GM12878 (cell line): ENCODE results near the gene LDLRAD4. TPM values are rescaled to one million over a fixed set of nuclear protein-coding genes. Genes with fewer than 3 reads are reported as not detected.

ENCODE experiments used
- ATAC-seq: fragments of 200-7000 bp; cut with Tn5 transposase; 3 replicates; pipeline ENCODE4 v1.9.1; 2020; ENCODE audit warnings: mild to moderate bottlenecking, moderate library complexity
- BruUV-seq: library from RNA; stranded (reverse); fragments of 400-500 nt; replicated peaks from 2 replicates; lab custom pipeline; 2021; lab: Mats Ljungman, UMichigan
- CTCF ChIA-PET: fragments of 300-600 bp; sonication (Branson Sonifier 250); formaldehyde crosslinking; extraction: SDS; loops from one replicate; lab custom pipeline; 2021; ENCODE audit warnings: inconsistent platforms; lab: Yijun Ruan, JAX
- POLR2A ChIA-PET: fragments of 350-600 bp; formaldehyde crosslinking; extraction: SDS; loops from one replicate; lab custom pipeline; 2021; ENCODE audit warnings: inconsistent platforms; lab: Charles Lee
- RAD21 ChIA-PET: fragments of 300-600 bp; sonication (Branson Sonifier 250); formaldehyde crosslinking; loops from one replicate; lab custom pipeline; 2023; ENCODE audit warnings: antibody characterized with exemption; ENCODE audit not compliant: unreplicated experiment; lab: Charles Lee
- SMC1A ChIA-PET: fragments of 300-600 bp; sonication (Branson Sonifier 250); formaldehyde crosslinking; loops from one replicate; lab custom pipeline; 2023; ENCODE audit not compliant: unreplicated experiment, uncharacterized antibody; lab: Charles Lee
- DNase-seq: peaks from one replicate; pipeline ENCODE4 v3.0.0-alpha.2; 2011; ENCODE audit warnings: low read depth, low spot score
- FAIRE-seq: peaks from 3 replicates; lab custom pipeline; 2011; peaks lifted over from hg19 to GRCh38; lab: Jason Lieb, UNC
- H2AFZ ChIP-seq: 2 replicates; pipeline ENCODE4 v1.6.0; 2011; ENCODE audit warnings: low read depth, low read length, control low read depth; ENCODE audit not compliant: control insufficient read depth
- H3K27ac ChIP-seq: 2 replicates; pipeline ENCODE4 v1.5.1; 2011; ENCODE audit warnings: control low read depth; ENCODE audit not compliant: control insufficient read depth, insufficient read depth
- H3K27me3 ChIP-seq, 2 experiments: replicated peaks in 1 of 2; 2 replicates each; pipeline versions ENCODE4 v1.6.0 to v1.6.1; 2011; ENCODE audit warnings: low read length in 1 of 2; ENCODE audit not compliant: control insufficient read depth in 2 of 2, insufficient read depth in 2 of 2
- H3K36me3 ChIP-seq, 2 experiments: 2 replicates each; pipeline ENCODE4 v1.5.1; 2011; ENCODE audit warnings: low read length in 1 of 2; ENCODE audit not compliant: control insufficient read depth in 2 of 2, insufficient read depth in 2 of 2
- H3K4me1 ChIP-seq: 2 replicates; pipeline ENCODE4 v1.6.1; 2011; ENCODE audit warnings: mild to moderate bottlenecking, low read length, moderate library complexity, mixed read lengths; ENCODE audit not compliant: control insufficient read depth, insufficient read depth
- H3K4me2 ChIP-seq: 2 replicates; pipeline ENCODE4 v1.6.0; 2011; ENCODE audit warnings: control low read depth; ENCODE audit not compliant: control insufficient read depth, insufficient read depth
- H3K4me3 ChIP-seq: fragments of 200-600 bp; sonication (generic); 2 replicates; pipeline ENCODE4 v1.5.1; 2016
- H3K79me2 ChIP-seq: 2 replicates; pipeline ENCODE4 v1.6.0; 2011; ENCODE audit warnings: low read length; ENCODE audit not compliant: control insufficient read depth, insufficient read depth
- H3K9ac ChIP-seq: 2 replicates; pipeline ENCODE4 v1.8.0; 2011; ENCODE audit warnings: low read length, control low read depth, mixed read lengths; ENCODE audit not compliant: control insufficient read depth, insufficient read depth
- H3K9me3 ChIP-seq: replicated peaks from 3 replicates; pipeline ENCODE4 v1.5.1; 2011; ENCODE audit warnings: mild to moderate bottlenecking, low read length; ENCODE audit not compliant: control insufficient read depth, insufficient read depth
- H4K20me1 ChIP-seq: 2 replicates; pipeline ENCODE4 v1.6.0; 2011; ENCODE audit not compliant: control insufficient read depth, insufficient read depth
- BCL11A ChIP-seq: IDR thresholded peaks from 2 replicates; pipeline ENCODE4 v1.6.1; 2011; ENCODE audit warnings: low read depth, low read length
- BMI1 ChIP-seq: fragments of 450-650 bp; IDR thresholded peaks from 2 replicates; pipeline ENCODE4 v1.6.1; 2016; ENCODE audit warnings: mild to moderate bottlenecking, moderate library complexity, borderline replicate concordance
- CHD1 ChIP-seq: IDR thresholded peaks from 2 replicates; pipeline ENCODE4 v1.6.1; 2012; ENCODE audit warnings: low read depth, low read length, improper control_type of control experiment
- FOS ChIP-seq: IDR thresholded peaks from 3 replicates; pipeline ENCODE4 v1.6.1; 2011; ENCODE audit warnings: borderline replicate concordance; ENCODE audit not compliant: insufficient read length; ENCODE audit errors: extremely low read depth
- IKZF1 ChIP-seq: fragments of 450-650 bp; conservative IDR thresholded peaks from 2 replicates; pipeline ENCODE4 v1.6.1; 2017; ENCODE audit warnings: antibody characterized with exemption, mild to moderate bottlenecking
- MAX ChIP-seq: IDR thresholded peaks from 2 replicates; pipeline ENCODE4 v1.6.1; 2012; ENCODE audit warnings: low read depth, low read length, improper control_type of control experiment
- NFYB ChIP-seq: IDR thresholded peaks from 2 replicates; pipeline ENCODE4 v1.6.1; 2011; ENCODE audit warnings: low read depth, mild to moderate bottlenecking, low read length, improper control_type of control experiment, moderate library complexity; ENCODE audit not compliant: insufficient read depth
- PAX8 ChIP-seq: fragments of 450-650 bp; IDR thresholded peaks from 2 replicates; pipeline ENCODE4 v1.6.1; 2017; ENCODE audit warnings: mild to moderate bottlenecking, moderate library complexity
- RUNX3 ChIP-seq: IDR thresholded peaks from 2 replicates; pipeline ENCODE4 v1.6.1; 2012; ENCODE audit warnings: low read length, inconsistent platforms
- SPI1 ChIP-seq: IDR thresholded peaks from 2 replicates; pipeline ENCODE4 v1.6.1; 2011; ENCODE audit warnings: low read depth, mild to moderate bottlenecking, low read length, moderate library complexity, borderline replicate concordance; ENCODE audit not compliant: insufficient read depth
- TAF1 ChIP-seq: IDR thresholded peaks from 2 replicates; pipeline ENCODE4 v1.6.1; 2011; ENCODE audit warnings: mild to moderate bottlenecking, low read depth, low read length, borderline replicate concordance
- ZNF217 ChIP-seq: fragments of 450-650 bp; IDR thresholded peaks from 2 replicates; pipeline ENCODE4 v1.6.1; 2017; ENCODE audit warnings: antibody characterized with exemption, mild to moderate bottlenecking
- WGBS: methylation state at CpG from one replicate; pipeline ENCODE4 v1.1.6; 2016; ENCODE audit warnings: low lambda C conversion rate; ENCODE audit not compliant: insufficient replicate concordance, insufficient coverage; ENCODE audit errors: missing lambda C conversion rate; 5-methylcytosine and 5-hydroxymethylcytosine counted together
- in situ Hi-C: fragments of 300-500 bp; cut with MboI; formaldehyde crosslinking; loops from 9 replicates; pipeline ENCODE4 v1.14.3; 2018; ENCODE audit warnings: mixed read lengths
- intact Hi-C: fragments of 100-400 bp; cut with micrococcal nuclease; formaldehyde crosslinking; loops from one replicate; pipeline ENCODE4 v1.14.2; 2022; ENCODE audit not compliant: unreplicated experiment
- polyA plus RNA-seq, 11 experiments: library from polyadenylated mRNA; depleted of rRNA in 4 of 11; unstranded in 6 of 11; stranded (reverse) in 5 of 11; fragments of >200 nt; fragmentation: Nextera tagmentation in 4 of 11; fragmentation: Illumina TruSeq in 1 of 11; extraction: Ambion mirVana in 4 of 11; extraction: Trizol in 1 of 11; gene quantifications; 1 replicate in 1 of 11; 2 replicates in 10 of 11; pipeline versions ENCODE4 v1.2.1 to v1.2.3, GENCODE V29; 2011 to 2016; ENCODE audit warnings: inconsistent platforms in 2 of 11, missing spikeins in 2 of 11, low read depth in 1 of 11
- total RNA-seq, 4 experiments: library from RNA; depleted of rRNA in 3 of 4; stranded (reverse); fragments of >200 nt in 3 of 4; fragmentation: Illumina TruSeq in 1 of 4; extraction: Trizol in 1 of 4; gene quantifications; 2 replicates each; pipeline versions ENCODE4 v1.2.1 to v1.2.3, GENCODE V29; 2013 to 2021
- TF ChIP-seq, protein P1 (sequence below): fragments of 150-350 bp; IDR thresholded peaks from 2 replicates; pipeline ENCODE4 v1.6.1; 2016; ENCODE audit warnings: low read depth, low read length
- TF ChIP-seq, protein P2 (sequence below): IDR thresholded peaks from 2 replicates; pipeline ENCODE4 v1.6.1; 2011; ENCODE audit warnings: low read depth, low read length, improper control_type of control experiment, borderline replicate concordance
- TF ChIP-seq, protein P3 (sequence below): IDR thresholded peaks from 2 replicates; pipeline ENCODE4 v1.6.1; 2011; ENCODE audit warnings: borderline replicate concordance, low read depth, mild to moderate bottlenecking, moderate library complexity, mixed read lengths, low read length; ENCODE audit not compliant: insufficient read depth; ENCODE audit errors: extremely low read length

Gene LDLRAD4
- total and polyA plus RNA-seq, 10 of the 15 experiments (the other 5 are each of a cell fraction or from before 2014, with no cell fraction given), result 2.7 to 16.8 (median 11.2) TPM

GRCh38 chr18:13635046-13635445 lies 416.5 kb downstream of the LDLRAD4 start (continued):
- TF ChIP-seq, protein P1, sequence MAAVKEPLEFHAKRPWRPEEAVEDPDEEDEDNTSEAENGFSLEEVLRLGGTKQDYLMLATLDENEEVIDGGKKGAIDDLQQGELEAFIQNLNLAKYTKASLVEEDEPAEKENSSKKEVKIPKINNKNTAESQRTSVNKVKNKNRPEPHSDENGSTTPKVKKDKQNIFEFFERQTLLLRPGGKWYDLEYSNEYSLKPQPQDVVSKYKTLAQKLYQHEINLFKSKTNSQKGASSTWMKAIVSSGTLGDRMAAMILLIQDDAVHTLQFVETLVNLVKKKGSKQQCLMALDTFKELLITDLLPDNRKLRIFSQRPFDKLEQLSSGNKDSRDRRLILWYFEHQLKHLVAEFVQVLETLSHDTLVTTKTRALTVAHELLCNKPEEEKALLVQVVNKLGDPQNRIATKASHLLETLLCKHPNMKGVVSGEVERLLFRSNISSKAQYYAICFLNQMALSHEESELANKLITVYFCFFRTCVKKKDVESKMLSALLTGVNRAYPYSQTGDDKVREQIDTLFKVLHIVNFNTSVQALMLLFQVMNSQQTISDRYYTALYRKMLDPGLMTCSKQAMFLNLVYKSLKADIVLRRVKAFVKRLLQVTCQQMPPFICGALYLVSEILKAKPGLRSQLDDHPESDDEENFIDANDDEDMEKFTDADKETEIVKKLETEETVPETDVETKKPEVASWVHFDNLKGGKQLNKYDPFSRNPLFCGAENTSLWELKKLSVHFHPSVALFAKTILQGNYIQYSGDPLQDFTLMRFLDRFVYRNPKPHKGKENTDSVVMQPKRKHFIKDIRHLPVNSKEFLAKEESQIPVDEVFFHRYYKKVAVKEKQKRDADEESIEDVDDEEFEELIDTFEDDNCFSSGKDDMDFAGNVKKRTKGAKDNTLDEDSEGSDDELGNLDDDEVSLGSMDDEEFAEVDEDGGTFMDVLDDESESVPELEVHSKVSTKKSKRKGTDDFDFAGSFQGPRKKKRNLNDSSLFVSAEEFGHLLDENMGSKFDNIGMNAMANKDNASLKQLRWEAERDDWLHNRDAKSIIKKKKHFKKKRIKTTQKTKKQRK, result no peak
- TF ChIP-seq NFYB, result no peak
- TF ChIP-seq CHD1, result no peak
- TF ChIP-seq FOS, result no peak

GRCh38 chr18:13638719-13639595 lies 420.4 kb downstream of the LDLRAD4 start:
- in situ Hi-C loops (loop anchor here (25.0 kb wide), 1 partner anchor 477 kb away; no protein-coding TSS in a partner anchor), intact Hi-C loops (no loop called here)
- ATAC-seq, result no peak
- no peak for FAIRE-seq
- ChIA-PET SMC1A (interaction anchor here (0.6 to 1.7 kb wide), 4 partner anchors 12 to 81 kb away, joined by 3 to 4 read pairs (median 3); no protein-coding TSS in a partner anchor), POLR2A (no interaction called here), CTCF (interaction anchor here (1.5 to 1.6 kb wide), 2 partner anchors 8 to 81 kb away, joined by 3 to 6 read pairs; no protein-coding TSS in a partner anchor), RAD21 (interaction anchor here (1.0 kb wide), 1 partner anchor 81 kb away, joined by 3 read pairs; no protein-coding TSS in a partner anchor)
- BruUV-seq, result no TSS peak
- Histone ChIP-seq H3K27ac (no peak overlapping the region), H3K4me1 (no peaks in the 10 kb centered on the region), H3K9me3 (no peaks in the 10 kb centered on the region), H3K9ac (no peak overlapping the region), H3K4me2 (no peak overlapping the region), H4K20me1 (no peaks in the 10 kb centered on the region), H3K79me2 (no peaks in the 10 kb centered on the region), H3K36me3 (no peaks in the 10 kb centered on the region; a peak in 1 of 4 replicates), H2AFZ (no peak overlapping the region), H3K27me3 (no peaks in the 10 kb centered on the region), H3K4me3 (no peak overlapping the region)
- no peak for TF ChIP-seq BMI1
- TF ChIP-seq BCL11A, result no peak
- no peak for TF ChIP-seq MAX
- TF ChIP-seq IKZF1, result no peak
- no peak for TF ChIP-seq SPI1
- no peak for TF ChIP-seq TAF1
- TF ChIP-seq ZNF217, result no peak
- no peak for TF ChIP-seq RUNX3
- TF ChIP-seq, protein P2, sequence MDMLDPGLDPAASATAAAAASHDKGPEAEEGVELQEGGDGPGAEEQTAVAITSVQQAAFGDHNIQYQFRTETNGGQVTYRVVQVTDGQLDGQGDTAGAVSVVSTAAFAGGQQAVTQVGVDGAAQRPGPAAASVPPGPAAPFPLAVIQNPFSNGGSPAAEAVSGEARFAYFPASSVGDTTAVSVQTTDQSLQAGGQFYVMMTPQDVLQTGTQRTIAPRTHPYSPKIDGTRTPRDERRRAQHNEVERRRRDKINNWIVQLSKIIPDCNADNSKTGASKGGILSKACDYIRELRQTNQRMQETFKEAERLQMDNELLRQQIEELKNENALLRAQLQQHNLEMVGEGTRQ, result no peak
- TF ChIP-seq PAX8, result no peak
- TF ChIP-seq, protein P3, sequence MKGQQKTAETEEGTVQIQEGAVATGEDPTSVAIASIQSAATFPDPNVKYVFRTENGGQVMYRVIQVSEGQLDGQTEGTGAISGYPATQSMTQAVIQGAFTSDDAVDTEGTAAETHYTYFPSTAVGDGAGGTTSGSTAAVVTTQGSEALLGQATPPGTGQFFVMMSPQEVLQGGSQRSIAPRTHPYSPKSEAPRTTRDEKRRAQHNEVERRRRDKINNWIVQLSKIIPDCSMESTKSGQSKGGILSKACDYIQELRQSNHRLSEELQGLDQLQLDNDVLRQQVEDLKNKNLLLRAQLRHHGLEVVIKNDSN, result no peak
- 86% methylated on average over 10 of the region's 10 CpGs for WGBS
- no peak for DNase-seq
